H9 (cell line): ENCODE measurements around the gene PPP1CA. TPM values are rescaled to one million over a fixed set of nuclear protein-coding genes. Genes with fewer than 3 reads are reported as not detected.

Source experiments
- DNase-seq: peaks from one replicate; pipeline ENCODE4 v3.0.0-alpha.2; 2017
- H2AFZ ChIP-seq: one replicate; pipeline ENCODE4 v1.6.1; 2013; ENCODE audit warnings: mild to moderate bottlenecking, low read length, control low read depth, moderate library complexity
- H2AK5ac ChIP-seq: 2 replicates; pipeline ENCODE4 v1.6.1; 2013; ENCODE audit warnings: low read length, control low read depth, mixed read lengths; ENCODE audit not compliant: insufficient read length
- H2BK120ac ChIP-seq: one replicate; pipeline ENCODE4 v1.6.1; 2013; ENCODE audit warnings: low read depth, mild to moderate bottlenecking, low read length, control low read depth, inconsistent platforms; ENCODE audit not compliant: poor library complexity, severe bottlenecking
- H2BK12ac ChIP-seq: 2 replicates; pipeline ENCODE4 v1.6.1; 2013; ENCODE audit warnings: low read length, control low read depth, mixed read lengths, low read depth; ENCODE audit not compliant: insufficient read length
- H2BK15ac ChIP-seq: 2 replicates; pipeline ENCODE4 v1.6.1; 2013; ENCODE audit warnings: low read depth, low read length, control low read depth
- H2BK20ac ChIP-seq: one replicate; pipeline ENCODE4 v1.6.1; 2013; ENCODE audit warnings: low read depth, mild to moderate bottlenecking, low read length, control low read depth, inconsistent platforms; ENCODE audit not compliant: poor library complexity, severe bottlenecking
- H2BK5ac ChIP-seq: 2 replicates; pipeline ENCODE4 v1.6.1; 2013; ENCODE audit warnings: low read length, control low read depth, mixed read lengths; ENCODE audit not compliant: insufficient read length
- H3K14ac ChIP-seq: 2 replicates; pipeline ENCODE4 v1.6.1; 2013; ENCODE audit warnings: low read length, control low read depth; ENCODE audit not compliant: insufficient read depth
- H3K18ac ChIP-seq: 2 replicates; pipeline ENCODE4 v1.6.1; 2013; ENCODE audit warnings: low read depth, mild to moderate bottlenecking, mixed read lengths, low read length, control low read depth; ENCODE audit not compliant: insufficient read length
- H3K23ac ChIP-seq: 2 replicates; pipeline ENCODE4 v1.6.1; 2013; ENCODE audit warnings: low read length, control low read depth, mixed read lengths, low read depth; ENCODE audit not compliant: insufficient read length
- H3K23me2 ChIP-seq: 2 replicates; pipeline ENCODE4 v1.6.1; 2013; ENCODE audit warnings: low read depth, mild to moderate bottlenecking, mixed read lengths, low read length, control low read depth; ENCODE audit not compliant: insufficient read length, poor library complexity, severe bottlenecking
- H3K27ac ChIP-seq: 2 replicates; pipeline ENCODE4 v1.5.1; 2013; ENCODE audit warnings: low read length, control low read depth, mixed read lengths, low read depth; ENCODE audit not compliant: insufficient read length
- H3K27me3 ChIP-seq: 2 replicates; pipeline ENCODE4 v1.6.1; 2013; ENCODE audit warnings: low read length, control low read depth, inconsistent platforms; ENCODE audit not compliant: insufficient read depth
- H3K4ac ChIP-seq: 2 replicates; pipeline ENCODE4 v1.6.1; 2013; ENCODE audit warnings: low read depth, mild to moderate bottlenecking, control low read depth, inconsistent platforms, low read length, moderate library complexity
- H3K4me1 ChIP-seq: 2 replicates; pipeline ENCODE4 v1.6.1; 2013; ENCODE audit warnings: low read length, control low read depth, inconsistent platforms; ENCODE audit not compliant: insufficient read depth
- H3K4me2 ChIP-seq: 2 replicates; pipeline ENCODE4 v1.6.1; 2013; ENCODE audit warnings: low read length, control low read depth, mixed read lengths; ENCODE audit not compliant: insufficient read length, insufficient read depth
- H3K56ac ChIP-seq: 2 replicates; pipeline ENCODE4 v1.6.1; 2013; ENCODE audit warnings: low read depth, mild to moderate bottlenecking, mixed read lengths, low read length, control low read depth; ENCODE audit not compliant: insufficient read length
- H3K79me1 ChIP-seq: 2 replicates; pipeline ENCODE4 v1.6.1; 2013; ENCODE audit warnings: low read depth, mild to moderate bottlenecking, moderate library complexity, low read length, control low read depth, inconsistent platforms; ENCODE audit not compliant: insufficient read depth, poor library complexity, severe bottlenecking
- H3K79me2 ChIP-seq: 2 replicates; pipeline ENCODE4 v1.6.1; 2013; ENCODE audit warnings: low read length, control low read depth, inconsistent platforms; ENCODE audit not compliant: insufficient read depth
- H3K9ac ChIP-seq: 2 replicates; pipeline ENCODE4 v1.6.1; 2013; ENCODE audit warnings: low read length, control low read depth, mixed read lengths; ENCODE audit not compliant: insufficient read length; ENCODE audit errors: extremely low read depth
- H3K9me3 ChIP-seq: one replicate; pipeline ENCODE4 v1.6.1; 2013; ENCODE audit warnings: low read depth, low read length, inconsistent platforms; ENCODE audit not compliant: control insufficient read depth
- H3T11ph ChIP-seq: one replicate; pipeline ENCODE4 v1.6.1; 2013; ENCODE audit warnings: mild to moderate bottlenecking, low read length, control low read depth, inconsistent platforms
- H4K20me1 ChIP-seq: one replicate; pipeline ENCODE4 v1.6.1; 2013; ENCODE audit not compliant: control insufficient read depth, insufficient read length, insufficient read depth
- H4K5ac ChIP-seq: 2 replicates; pipeline ENCODE4 v1.6.1; 2013; ENCODE audit warnings: low read depth, mild to moderate bottlenecking, mixed read lengths, low read length, control low read depth; ENCODE audit not compliant: insufficient read length
- H4K8ac ChIP-seq: replicated peaks from 2 replicates; pipeline ENCODE4 v1.6.1; 2013; ENCODE audit warnings: low read length, control low read depth, mixed read lengths, low read depth; ENCODE audit not compliant: insufficient read length
- H4K91ac ChIP-seq: 2 replicates; pipeline ENCODE4 v1.6.1; 2013; ENCODE audit warnings: low read depth, mild to moderate bottlenecking, moderate library complexity, mixed read lengths, low read length, control low read depth; ENCODE audit not compliant: insufficient read length
- H3K27ac Mint-ChIP-seq, 3 experiments: 2 replicates in 2 of 3; 3 replicates in 1 of 3; pipeline ENCODE4 v1.8.0; 2020 to 2021; ENCODE audit warnings: mixed read lengths in 3 of 3, mild to moderate bottlenecking in 1 of 3, moderate library complexity in 1 of 3
- H3K27me3 Mint-ChIP-seq: 2 replicates; pipeline ENCODE4 v1.8.0; 2021; ENCODE audit warnings: low read depth, mild to moderate bottlenecking, moderate library complexity, mixed read lengths
- H3K36me3 Mint-ChIP-seq, 3 experiments: 2 replicates in 2 of 3; 3 replicates in 1 of 3; pipeline ENCODE4 v1.8.0; 2020 to 2021; ENCODE audit warnings: low read depth in 3 of 3, mixed read lengths in 3 of 3; ENCODE audit not compliant: insufficient read depth in 1 of 3
- H3K4me1 Mint-ChIP-seq, 2 experiments: 2 replicates each; pipeline ENCODE4 v1.8.0; 2020; ENCODE audit warnings: mixed read lengths in 2 of 2
- H3K4me3 Mint-ChIP-seq, 2 experiments: 2 replicates in 1 of 2; 3 replicates in 1 of 2; pipeline ENCODE4 v1.8.0; 2020 to 2021; ENCODE audit warnings: mild to moderate bottlenecking in 2 of 2, mixed read lengths in 2 of 2, moderate library complexity in 1 of 2
- H3K9me3 Mint-ChIP-seq, 2 experiments: 2 replicates in 1 of 2; 3 replicates in 1 of 2; pipeline ENCODE4 v1.8.0; 2020; ENCODE audit warnings: mild to moderate bottlenecking in 2 of 2, mixed read lengths in 2 of 2, moderate library complexity in 1 of 2
- CTCF ChIP-seq: fragments of 200-600 bp; sonication (generic); conservative IDR thresholded peaks from 3 replicates; pipeline ENCODE4 v1.8.0; 2021; ENCODE audit warnings: antibody characterized with exemption, mild to moderate bottlenecking
- WGBS: extraction: QIAGEN DNeasy Blood & Tissue Kit; methylation state at CpG from one replicate; pipeline ENCODE4 v1.1.7; 2013; ENCODE audit warnings: missing lambda C conversion rate, low lambda C conversion rate, mixed read lengths; ENCODE audit not compliant: insufficient read length; ENCODE audit errors: extremely low coverage; 5-methylcytosine and 5-hydroxymethylcytosine counted together
- total RNA-seq: library from RNA; stranded (reverse); gene quantifications from 2 replicates; pipeline ENCODE4 v1.2.1, GENCODE V29; 2021

PPP1CA gene
- total RNA-seq, 1 experiment from 2014 or later = 205 TPM

GRCh38 chr11:67449116-67449844 lies 47.6 kb upstream of the PPP1CA start:
- H3K27me3 ChIP-seq = no peaks in the 10 kb centered on the region
- H2BK12ac ChIP-seq = no peak overlapping the region
- no peaks in the 10 kb centered on the region for H3K9me3 ChIP-seq
- H3T11ph ChIP-seq = no peak overlapping the region
- H3K23ac ChIP-seq = no peak overlapping the region
- Mint-ChIP-seq H3K27me3 (peaks cover 15% of the 10 kb centered on the region), H3K36me3 (no peaks in the 10 kb centered on the region; a peak in 1 of 7 replicates), H3K4me3 (no peak overlapping the region), H3K4me1 (0 out of 4 replicates have a peak, but pooled peaks cover 2 to 7% of the 10 kb centered on the region in 2 experiments), H3K27ac (no peak overlapping the region; a peak in 1 of 7 replicates), H3K9me3 (no peaks in the 10 kb centered on the region)
- H3K56ac ChIP-seq = no peak overlapping the region
- H4K8ac ChIP-seq = no peak overlapping the region
- no peaks in the 10 kb centered on the region for H4K20me1 ChIP-seq
- H2BK20ac ChIP-seq = no peak overlapping the region
- no peak overlapping the region for H3K14ac ChIP-seq
- no CpG with 5 or more reads among the region's 9 CpGs for WGBS
- no peak overlapping the region for H3K4ac ChIP-seq
- TF ChIP-seq CTCF = no peak
- H4K5ac ChIP-seq = no peak overlapping the region
- no peak overlapping the region for H3K9ac ChIP-seq
- no peak overlapping the region for H3K27ac ChIP-seq
- H2BK15ac ChIP-seq = no peak overlapping the region
- no peaks in the 10 kb centered on the region for H3K79me1 ChIP-seq
- peaks cover 3% of the 10 kb centered on the region for H3K23me2 ChIP-seq
- no peaks in the 10 kb centered on the region for H3K79me2 ChIP-seq
- H2BK120ac ChIP-seq = no peak overlapping the region
- H3K18ac ChIP-seq = no peak overlapping the region
- H2AK5ac ChIP-seq = no peak overlapping the region
- H3K4me1 ChIP-seq = no peaks in the 10 kb centered on the region
- H4K91ac ChIP-seq = no peak overlapping the region
- H2AFZ ChIP-seq = no peak overlapping the region
- H2BK5ac ChIP-seq = no peak overlapping the region
- no peak overlapping the region for H3K4me2 ChIP-seq
- DNase-seq = no peak
